ENCODE data around the gene MALSU1.

Gene MALSU1

GRCh38 chr7:23298885-23299769, at the start of gene MALSU1:
MALSU1 (plus strand) TSS chr7:23299339; CDS start chr7:23299353, 14 bp downstream.
- DNase-seq (ENCODE audit: low read depth): peak; percentile 92
- no peak for TF ChIP-seq CTCF (conservative IDR thresholded peaks at IDR 0.05; ENCODE audit: low read depth, low read length)
- peak within 1 kb of the TSS; percentile 98 for H3K4me3 ChIP-seq (ENCODE audit: low read length)

GRCh38 chr7:23249486-23249885, 49.7 kb upstream of the MALSU1 start:
- peak overlapping the region; percentile 92 for H3K4me3 ChIP-seq (ENCODE audit: low read length)
- no peak for TF ChIP-seq CTCF (conservative IDR thresholded peaks at IDR 0.05; ENCODE audit: low read depth, low read length)
- DNase-seq (ENCODE audit: low read depth): no peak

- TF ChIP-seq CTCF (conservative IDR thresholded peaks at IDR 0.05; ENCODE audit: low read depth, low read length): no peak
- no peak overlapping the region for H3K4me3 ChIP-seq (ENCODE audit: low read length)
These were observed 45.0 kb upstream of the MALSU1 start for GRCh38 chr7:23254051-23254681.

GRCh38 chr7:23256731-23257130, 42.4 kb upstream of the MALSU1 start:
- no peak overlapping the region for H3K4me3 ChIP-seq (ENCODE audit: low read length)
- TF ChIP-seq CTCF (conservative IDR thresholded peaks at IDR 0.05; ENCODE audit: low read depth, low read length): no peak
- no peak for DNase-seq (ENCODE audit: low read depth)

More at GRCh38 chr7:23254051-23254681, 45.0 kb upstream of the MALSU1 start:
- DNase-seq (ENCODE audit: low read depth): no peak

GRCh38 chr7:23260371-23260770, 38.8 kb upstream of the MALSU1 start:
- no peak overlapping the region for H3K4me3 ChIP-seq (ENCODE audit: low read length)
- no peak for TF ChIP-seq CTCF (conservative IDR thresholded peaks at IDR 0.05; ENCODE audit: low read depth, low read length)
- DNase-seq (ENCODE audit: low read depth): no peak

GRCh38 chr7:23261843-23262452, 37.2 kb upstream of the MALSU1 start:
- no peak overlapping the region for H3K4me3 ChIP-seq (ENCODE audit: low read length)
- TF ChIP-seq CTCF (conservative IDR thresholded peaks at IDR 0.05; ENCODE audit: low read depth, low read length): peak; percentile 93
- no peak for DNase-seq (ENCODE audit: low read depth)

Data from retinal pigment epithelial cell (primary cell).